GM12875 (cell line): ENCODE data around the gene CDC42BPB.

Experiments
- H3K4me3 ChIP-seq: one replicate; pipeline ENCODE4 v1.5.1; 2011; ENCODE audit warnings: low read depth, low read length, control low read depth
- TF ChIP-seq, protein P1 (sequence below): IDR thresholded peaks from 2 replicates; pipeline ENCODE4 v1.5.1; 2011; ENCODE audit warnings: low read depth, mild to moderate bottlenecking, control low read depth, inconsistent platforms, low read length, moderate library complexity, borderline replicate concordance; ENCODE audit not compliant: insufficient read depth

CDC42BPB gene

DNA sequence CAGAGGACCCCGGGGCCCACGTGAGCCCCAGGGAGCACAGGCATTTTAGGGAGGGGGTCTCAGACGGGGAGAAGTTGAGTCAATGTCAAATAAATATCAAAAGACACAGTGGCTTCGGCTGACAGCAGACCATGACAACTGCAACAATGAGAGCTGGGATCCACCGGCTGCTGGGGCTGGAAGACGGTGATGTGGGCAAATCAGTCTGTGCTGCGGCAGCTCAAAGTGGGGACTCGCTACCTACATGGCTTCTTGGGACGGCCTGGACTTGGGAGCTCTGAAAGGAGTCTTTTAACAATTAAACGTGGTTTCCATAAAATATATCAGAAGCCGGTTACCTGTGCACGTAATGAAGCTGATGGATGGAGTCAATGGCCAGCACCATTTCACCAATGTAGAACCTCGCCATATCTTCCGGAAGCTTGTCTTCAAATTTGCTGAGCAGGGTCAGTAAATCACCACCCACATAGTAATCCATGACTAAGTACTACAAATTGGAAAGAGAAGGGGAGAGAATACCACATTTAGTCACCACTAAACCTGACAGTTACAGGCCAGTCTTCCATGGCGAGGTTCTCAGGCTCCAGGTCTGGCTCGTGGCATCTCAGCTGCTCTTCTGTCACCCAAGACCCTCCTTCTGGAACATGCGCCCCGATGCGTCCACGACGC is 58.0 kb downstream of the CDC42BPB start:
- no peak overlapping the region for H3K4me3 ChIP-seq
- TF ChIP-seq, protein P1, sequence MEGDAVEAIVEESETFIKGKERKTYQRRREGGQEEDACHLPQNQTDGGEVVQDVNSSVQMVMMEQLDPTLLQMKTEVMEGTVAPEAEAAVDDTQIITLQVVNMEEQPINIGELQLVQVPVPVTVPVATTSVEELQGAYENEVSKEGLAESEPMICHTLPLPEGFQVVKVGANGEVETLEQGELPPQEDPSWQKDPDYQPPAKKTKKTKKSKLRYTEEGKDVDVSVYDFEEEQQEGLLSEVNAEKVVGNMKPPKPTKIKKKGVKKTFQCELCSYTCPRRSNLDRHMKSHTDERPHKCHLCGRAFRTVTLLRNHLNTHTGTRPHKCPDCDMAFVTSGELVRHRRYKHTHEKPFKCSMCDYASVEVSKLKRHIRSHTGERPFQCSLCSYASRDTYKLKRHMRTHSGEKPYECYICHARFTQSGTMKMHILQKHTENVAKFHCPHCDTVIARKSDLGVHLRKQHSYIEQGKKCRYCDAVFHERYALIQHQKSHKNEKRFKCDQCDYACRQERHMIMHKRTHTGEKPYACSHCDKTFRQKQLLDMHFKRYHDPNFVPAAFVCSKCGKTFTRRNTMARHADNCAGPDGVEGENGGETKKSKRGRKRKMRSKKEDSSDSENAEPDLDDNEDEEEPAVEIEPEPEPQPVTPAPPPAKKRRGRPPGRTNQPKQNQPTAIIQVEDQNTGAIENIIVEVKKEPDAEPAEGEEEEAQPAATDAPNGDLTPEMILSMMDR = no peak

DNA sequence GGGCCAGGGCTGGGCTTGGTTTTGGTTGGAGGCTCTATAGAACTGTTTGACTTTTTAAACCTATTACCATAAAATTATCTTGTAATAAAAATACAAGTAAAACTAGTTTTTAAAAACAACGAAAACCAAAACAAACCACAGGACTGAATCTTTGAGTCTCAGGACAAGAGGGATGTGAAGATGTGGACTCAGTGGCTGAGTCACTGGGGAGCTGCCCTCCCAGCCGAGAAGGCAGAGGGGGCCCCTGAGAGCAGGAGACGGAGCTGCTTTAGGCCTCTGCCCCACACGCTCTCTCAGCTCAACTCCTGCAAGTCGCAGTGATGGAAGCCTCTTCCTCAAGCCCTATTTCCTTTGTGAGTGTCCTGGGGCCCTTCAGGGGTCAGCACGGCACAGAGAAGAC is 59.0 kb downstream of the CDC42BPB start:
- H3K4me3 ChIP-seq = no peak overlapping the region
- TF ChIP-seq, protein P1 = no peak

DNA sequence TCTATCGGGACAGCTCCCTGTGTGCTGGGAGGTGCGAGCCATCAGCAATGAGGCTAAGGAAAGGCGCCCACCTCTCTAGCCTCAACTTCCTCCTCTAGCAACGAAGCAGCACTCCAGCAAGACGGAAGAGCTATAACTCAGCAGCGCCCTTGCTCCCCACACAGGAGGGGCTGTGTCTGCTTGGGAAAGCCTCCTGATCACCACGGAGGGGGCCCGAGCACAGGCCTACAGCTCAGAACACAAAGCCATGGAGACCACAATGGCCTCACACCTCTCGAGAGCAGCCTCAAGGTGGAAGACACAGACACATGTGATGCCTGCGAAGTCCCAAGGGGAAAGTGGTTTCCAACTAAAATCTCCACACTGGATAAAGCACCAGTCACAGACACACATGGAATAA is 60.4 kb downstream of the CDC42BPB start:
- TF ChIP-seq, protein P1 = no peak

DNA sequence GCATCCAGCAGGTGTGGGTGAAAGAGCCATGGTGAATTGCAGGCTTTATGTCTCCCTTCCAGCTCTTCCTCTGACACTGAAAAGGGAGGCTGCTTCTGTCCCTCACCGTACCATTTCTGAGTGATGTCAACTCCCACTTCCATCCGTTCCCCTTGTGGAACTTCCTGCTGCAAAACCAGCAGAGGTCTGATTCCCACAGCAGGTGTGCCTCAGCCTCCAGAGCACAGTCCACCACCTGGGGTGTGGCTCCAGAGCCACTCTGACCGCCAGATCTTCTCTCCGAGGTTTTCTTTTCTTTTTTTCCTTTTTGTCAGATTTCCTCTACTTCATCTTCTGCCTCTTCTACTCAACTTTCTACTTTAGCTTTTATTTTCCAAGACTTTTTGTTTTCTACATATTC is 62.7 kb downstream of the CDC42BPB start:
- TF ChIP-seq, protein P1 = no peak
- no peak overlapping the region for H3K4me3 ChIP-seq

More for the DNA sequence above, 60.4 kb downstream of the CDC42BPB start:
- no peak overlapping the region for H3K4me3 ChIP-seq

DNA sequence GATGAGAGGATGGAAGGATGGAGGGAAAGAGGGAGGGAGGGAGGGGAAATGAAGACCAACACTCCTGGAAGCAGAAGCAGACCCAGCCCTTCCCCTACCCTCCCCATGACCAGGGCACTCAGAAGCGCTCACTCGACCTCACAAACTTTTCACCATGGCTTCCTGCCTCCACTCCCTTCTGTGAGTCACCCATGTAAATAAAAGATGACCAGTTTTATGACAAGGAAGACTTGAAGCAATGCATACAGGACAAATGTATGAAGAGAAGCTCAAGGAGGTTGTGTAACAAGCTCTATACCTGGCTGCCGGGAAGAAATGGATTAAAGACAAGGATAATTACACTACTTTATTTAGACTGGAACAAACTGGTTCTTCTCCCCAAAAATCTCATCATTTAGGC is 63.8 kb downstream of the CDC42BPB start:
- TF ChIP-seq, protein P1 = no peak
- no peak overlapping the region for H3K4me3 ChIP-seq

DNA sequence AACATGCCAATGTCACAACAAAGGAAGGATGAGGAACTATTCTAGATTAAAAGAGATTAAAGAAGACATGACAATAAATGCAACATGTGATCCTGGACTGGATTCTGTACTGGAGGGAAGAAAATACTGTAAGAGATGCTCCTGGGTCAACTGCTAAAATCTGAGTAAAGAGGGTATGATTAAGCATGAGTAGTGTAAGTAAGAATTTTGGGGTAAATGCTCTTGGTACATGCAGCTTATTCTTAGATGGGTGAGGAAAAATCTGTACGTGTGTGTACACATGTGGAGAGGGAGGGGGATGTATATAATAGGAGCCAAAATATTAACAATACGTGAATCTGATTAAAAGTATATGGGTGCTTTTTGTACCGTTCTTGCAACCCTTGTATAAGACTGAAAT is 66.0 kb downstream of the CDC42BPB start:
- TF ChIP-seq, protein P1 = no peak
- H3K4me3 ChIP-seq = no peak overlapping the region

DNA sequence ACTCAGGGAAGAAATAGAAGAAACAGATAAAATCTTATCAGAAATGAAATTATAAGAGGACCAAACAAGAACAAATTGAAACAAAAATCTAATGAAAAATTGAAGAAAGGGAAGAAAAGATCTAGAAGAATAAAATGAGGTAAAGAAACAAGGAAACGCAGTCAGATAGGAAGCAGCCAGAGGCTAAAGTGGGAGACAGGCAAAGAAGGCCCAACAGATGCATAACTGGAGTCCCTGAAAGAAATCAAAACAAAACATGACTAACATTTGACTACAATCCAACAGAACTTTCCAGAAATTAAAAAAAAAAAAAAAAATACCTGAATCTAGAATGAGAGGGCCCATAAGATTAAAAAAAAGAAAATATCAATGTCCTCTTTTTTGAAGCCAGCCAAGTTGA is 69.3 kb downstream of the CDC42BPB start:
- TF ChIP-seq, protein P1 = no peak
- no peak overlapping the region for H3K4me3 ChIP-seq
